SK-N-MC (cell line): ENCODE data around the gene FAM120A.

Source experiments
- EZH2 ChIP-seq: fragments of 200-600 bp; sonication (generic); IDR thresholded peaks from one replicate; pipeline ENCODE4 v1.6.1; 2017; ENCODE audit warnings: antibody characterized with exemption
- FOXP2 ChIP-seq: optimal IDR thresholded peaks from 2 replicates; pipeline ENCODE3; 2011; ENCODE audit warnings: mild to moderate bottlenecking, moderate library complexity; ENCODE audit not compliant: insufficient read depth; ENCODE audit errors: extremely low read length, control extremely low read depth
- POLR2AphosphoS5 ChIP-seq: IDR thresholded peaks from 2 replicates; pipeline ENCODE4 v1.6.1; 2012; ENCODE audit warnings: mild to moderate bottlenecking, low read depth, low read length, borderline replicate concordance

- TF ChIP-seq POLR2AphosphoS5 (no peak), EZH2 (no peak), FOXP2 (no peak)
Measured at GRCh38 chr9:93549611-93550010, 98.1 kb downstream of the FAM120A start.
